RWPE2 (cell line): ENCODE results near the gene MRGPRG.
A peak's percentile ranks its signal among the peaks of the same experiment; 100 is the strongest.
"Not testable (repeated sequence)": the region's sequence is repeated elsewhere in the genome, so short reads cannot be mapped to it uniquely, and the experiment has no call there.

Experiments
- ATAC-seq: fragments of 200-7000 bp; cut with Tn5 transposase; 3 replicates; pipeline ENCODE4 v1.9.1; 2021; ENCODE audit warnings: low read depth
- DNase-seq: peaks from one replicate; pipeline ENCODE4 v3.0.0-alpha.2; 2020; ENCODE audit warnings: low spot score
- H3K27ac ChIP-seq: fragments of 450-650 bp; 2 replicates; pipeline ENCODE4 v1.5.1; 2017; ENCODE audit warnings: mild to moderate bottlenecking; ENCODE audit not compliant: poor library complexity, severe bottlenecking
- H3K27me3 ChIP-seq: fragments of 250-450 bp; sonication (Bioruptor Pico); 2 replicates; pipeline ENCODE4 v1.5.1; 2021; ENCODE audit warnings: mild to moderate bottlenecking, moderate library complexity; ENCODE audit not compliant: insufficient read depth, poor library complexity, severe bottlenecking
- H3K36me3 ChIP-seq: fragments of 250-450 bp; sonication (Bioruptor Pico); 2 replicates; pipeline ENCODE4 v1.5.1; 2020; ENCODE audit warnings: low read depth, mild to moderate bottlenecking, moderate library complexity
- H3K4me1 ChIP-seq: fragments of 250-450 bp; sonication (Bioruptor Pico); 2 replicates; pipeline ENCODE4 v1.5.1; 2021; ENCODE audit warnings: mild to moderate bottlenecking, moderate library complexity; ENCODE audit not compliant: insufficient read depth, poor library complexity, severe bottlenecking
- H3K4me3 ChIP-seq: fragments of 250-450 bp; sonication (Bioruptor Pico); 2 replicates; pipeline ENCODE4 v1.5.1; 2021; ENCODE audit warnings: mild to moderate bottlenecking, moderate library complexity; ENCODE audit not compliant: severe bottlenecking
- H3K9me3 ChIP-seq: fragments of 250-450 bp; sonication (Bioruptor Pico); 2 replicates; pipeline ENCODE4 v1.5.1; 2021; ENCODE audit warnings: mild to moderate bottlenecking, moderate library complexity; ENCODE audit not compliant: severe bottlenecking
- TF ChIP-seq, protein P1 (sequence below): fragments of 450-650 bp; IDR thresholded peaks from one replicate; pipeline ENCODE4 v1.5.1; 2017; ENCODE audit warnings: mild to moderate bottlenecking, moderate library complexity; ENCODE audit not compliant: poor library complexity, severe bottlenecking

MRGPRG gene

GRCh38 chr11:3171931-3172560 is 46.6 kb downstream of the MRGPRG start:
- no peaks in the 10 kb centered on the region for H3K27me3 ChIP-seq
- H3K36me3 ChIP-seq: no peaks in the 10 kb centered on the region
- peaks cover 10% of the 10 kb centered on the region for H3K9me3 ChIP-seq
- TF ChIP-seq, protein P1, sequence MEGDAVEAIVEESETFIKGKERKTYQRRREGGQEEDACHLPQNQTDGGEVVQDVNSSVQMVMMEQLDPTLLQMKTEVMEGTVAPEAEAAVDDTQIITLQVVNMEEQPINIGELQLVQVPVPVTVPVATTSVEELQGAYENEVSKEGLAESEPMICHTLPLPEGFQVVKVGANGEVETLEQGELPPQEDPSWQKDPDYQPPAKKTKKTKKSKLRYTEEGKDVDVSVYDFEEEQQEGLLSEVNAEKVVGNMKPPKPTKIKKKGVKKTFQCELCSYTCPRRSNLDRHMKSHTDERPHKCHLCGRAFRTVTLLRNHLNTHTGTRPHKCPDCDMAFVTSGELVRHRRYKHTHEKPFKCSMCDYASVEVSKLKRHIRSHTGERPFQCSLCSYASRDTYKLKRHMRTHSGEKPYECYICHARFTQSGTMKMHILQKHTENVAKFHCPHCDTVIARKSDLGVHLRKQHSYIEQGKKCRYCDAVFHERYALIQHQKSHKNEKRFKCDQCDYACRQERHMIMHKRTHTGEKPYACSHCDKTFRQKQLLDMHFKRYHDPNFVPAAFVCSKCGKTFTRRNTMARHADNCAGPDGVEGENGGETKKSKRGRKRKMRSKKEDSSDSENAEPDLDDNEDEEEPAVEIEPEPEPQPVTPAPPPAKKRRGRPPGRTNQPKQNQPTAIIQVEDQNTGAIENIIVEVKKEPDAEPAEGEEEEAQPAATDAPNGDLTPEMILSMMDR: no peak
- ATAC-seq (no peak), DNase-seq (peak; percentile 34)
- no peaks in the 10 kb centered on the region for H3K4me1 ChIP-seq
- no peak overlapping the region for H3K4me3 ChIP-seq
- H3K27ac ChIP-seq: no peak overlapping the region

GRCh38 chr11:3170756-3171650 is 47.6 kb downstream of the MRGPRG start:
- ATAC-seq (no peak), DNase-seq (peak; percentile 48)
- H3K36me3 ChIP-seq: no peaks in the 10 kb centered on the region
- no peaks in the 10 kb centered on the region for H3K27me3 ChIP-seq
- H3K4me3 ChIP-seq: no peak overlapping the region
- peaks cover 1% of the 10 kb centered on the region for H3K9me3 ChIP-seq
- no peaks in the 10 kb centered on the region for H3K4me1 ChIP-seq
- TF ChIP-seq, protein P1: no peak
- H3K27ac ChIP-seq: no peak overlapping the region

- Histone ChIP-seq H3K27me3 (no peaks in the 10 kb centered on the region), H3K4me1 (no peaks in the 10 kb centered on the region), H3K27ac (no peak overlapping the region), H3K9me3 (no peaks in the 10 kb centered on the region), H3K4me3 (no peak overlapping the region), H3K36me3 (no peaks in the 10 kb centered on the region)
- ATAC-seq: no peak
- peak; percentile 36 for DNase-seq
- TF ChIP-seq, protein P1: no peak
Observed at GRCh38 chr11:3170044-3170755, 48.4 kb downstream of the MRGPRG start.

DNA sequence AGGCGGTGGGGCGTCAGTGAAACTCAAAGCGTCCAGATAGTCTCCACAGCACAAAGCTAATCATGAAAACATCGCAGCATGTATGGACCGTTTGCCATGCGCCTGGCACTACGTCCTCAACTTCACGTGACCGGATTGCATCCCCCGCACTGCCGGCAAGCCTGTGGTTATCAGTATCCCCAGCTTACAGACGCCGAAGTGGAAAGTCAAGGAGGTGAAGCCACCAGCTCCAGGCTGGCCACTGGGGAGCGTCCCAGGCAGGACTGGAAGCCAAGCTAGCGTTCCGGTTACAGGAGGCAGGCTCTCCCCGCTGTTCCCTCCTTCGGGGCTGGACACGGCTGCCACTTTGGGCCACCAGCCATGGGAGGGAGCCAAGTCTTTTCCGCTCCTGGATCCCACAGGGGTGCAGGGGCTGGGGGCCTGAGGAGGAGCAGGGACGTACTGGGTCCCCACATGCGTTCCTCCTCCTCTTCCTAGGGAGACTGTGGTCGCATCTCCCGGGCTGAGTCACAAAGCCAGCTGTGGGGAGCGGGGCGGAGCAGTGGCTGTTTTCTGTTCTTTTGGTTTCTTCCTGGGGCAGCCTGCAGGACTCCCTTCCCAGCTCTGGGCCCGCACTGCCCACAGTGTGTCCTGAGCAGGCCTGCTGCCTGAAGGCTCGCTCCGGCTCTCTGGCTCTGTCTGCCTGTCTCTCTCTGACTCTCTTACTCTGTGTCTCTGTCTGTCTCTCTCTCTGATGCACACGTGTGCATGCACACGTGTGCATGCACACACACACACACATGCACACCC is 49.2 kb downstream of the MRGPRG start:
- Histone ChIP-seq H3K27ac (no peak overlapping the region), H3K4me1 (no peaks in the 10 kb centered on the region), H3K4me3 (no peak overlapping the region), H3K36me3 (no peaks in the 10 kb centered on the region), H3K27me3 (no peaks in the 10 kb centered on the region), H3K9me3 (no peaks in the 10 kb centered on the region)
- TF ChIP-seq, protein P1: no peak
- DNase-seq: peak; percentile 62
- ATAC-seq: peak; percentile 76

DNA sequence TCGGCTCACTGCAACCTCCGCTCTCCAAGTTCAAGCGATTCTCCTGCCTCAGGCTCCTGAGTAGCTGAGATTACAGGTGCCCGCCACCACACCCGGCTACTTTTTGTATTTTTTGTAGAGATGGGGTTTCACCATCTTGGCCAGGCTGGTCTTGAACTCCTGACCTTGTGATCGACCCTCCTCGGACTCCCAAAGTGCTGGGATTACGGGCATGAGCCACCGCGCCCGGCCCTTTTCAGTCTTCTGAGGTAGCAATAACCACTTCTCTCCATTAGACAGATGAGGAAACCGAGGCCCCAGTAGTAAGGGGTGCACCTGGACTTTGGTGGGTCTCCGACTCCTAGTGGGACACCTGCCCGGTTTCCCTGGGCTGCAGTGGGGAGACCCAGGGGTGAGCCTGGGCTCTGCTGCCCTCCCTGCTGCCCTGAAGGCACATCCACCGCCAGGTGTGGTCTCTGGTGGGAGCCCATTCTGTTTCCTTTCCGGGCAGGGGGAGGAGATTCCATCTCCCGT is 49.8 kb downstream of the MRGPRG start:
- H3K27me3 ChIP-seq, H3K4me1 ChIP-seq, ATAC-seq, H3K4me3 ChIP-seq, H3K27ac ChIP-seq, H3K9me3 ChIP-seq, H3K36me3 ChIP-seq: not testable (repeated sequence)
- DNase-seq: peak; percentile 43
